Measurements from ENCODE around the gene PDE6C.

PDE6C gene

DNA sequence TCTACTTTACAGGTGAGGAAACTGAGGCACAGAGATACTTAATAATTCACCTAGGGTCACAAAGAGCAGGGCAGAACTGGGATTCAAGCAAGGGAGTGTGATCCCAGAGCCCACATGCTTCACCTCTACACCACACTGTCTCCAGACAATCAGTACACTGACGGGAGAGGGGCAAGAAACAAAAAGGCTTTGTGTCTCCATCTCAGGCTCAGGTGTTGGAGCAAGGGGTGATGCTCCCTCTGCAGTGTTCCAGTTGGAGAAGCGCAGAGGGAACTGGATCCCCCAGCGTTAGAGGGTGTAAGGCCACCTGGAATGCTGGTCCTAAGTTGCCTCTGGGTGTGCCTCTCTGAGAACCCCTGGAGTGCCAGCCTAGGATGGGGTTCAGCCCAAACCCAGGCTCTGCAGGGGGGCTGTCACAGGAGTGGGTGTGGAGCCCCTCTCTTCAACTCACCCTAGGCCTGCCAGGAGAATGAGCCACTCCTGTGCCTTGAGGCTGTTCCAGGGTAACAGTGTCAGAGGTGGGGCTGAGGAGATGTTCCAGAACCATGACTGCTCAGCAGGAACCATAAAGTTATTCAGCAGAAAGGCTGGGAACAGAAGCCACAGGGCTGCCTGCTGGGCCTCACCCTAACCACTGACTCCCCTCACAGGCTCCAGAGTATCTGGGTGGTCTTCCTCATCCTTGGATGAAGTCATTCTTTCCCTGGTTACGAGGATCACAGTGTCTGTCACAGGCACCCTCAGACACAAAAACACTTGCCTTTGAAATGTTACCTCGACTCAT lies 16.8 kb upstream of the PDE6C start:
- no peak for DNase-seq

DNA sequence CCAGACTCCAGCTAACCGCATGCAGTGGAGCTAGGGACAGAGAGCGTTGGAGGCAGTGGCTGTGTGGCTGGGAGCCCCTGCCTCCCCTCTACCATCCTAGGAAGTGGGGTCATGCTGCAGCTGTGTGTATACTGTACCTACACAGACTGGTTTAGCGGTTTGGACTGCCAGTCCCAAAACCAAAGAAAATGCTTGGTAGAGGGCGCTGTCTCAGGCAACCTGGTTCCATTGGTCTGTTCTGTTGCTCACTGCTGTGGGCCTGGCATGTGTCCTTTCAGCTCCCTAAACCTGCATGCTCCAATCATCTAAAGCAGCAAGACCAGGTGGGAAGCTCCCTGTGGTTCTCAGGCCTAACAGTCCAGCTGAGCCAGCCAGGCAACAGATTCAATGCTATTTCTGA lies 15.8 kb upstream of the PDE6C start:
- no peak for DNase-seq

- no peak for DNase-seq
Measured at GRCh38 chr10:93597075-93597599, 15.2 kb upstream of the PDE6C start.

- no peak for DNase-seq
Measured at GRCh38 chr10:93598157-93598556, 14.2 kb upstream of the PDE6C start.

DNA sequence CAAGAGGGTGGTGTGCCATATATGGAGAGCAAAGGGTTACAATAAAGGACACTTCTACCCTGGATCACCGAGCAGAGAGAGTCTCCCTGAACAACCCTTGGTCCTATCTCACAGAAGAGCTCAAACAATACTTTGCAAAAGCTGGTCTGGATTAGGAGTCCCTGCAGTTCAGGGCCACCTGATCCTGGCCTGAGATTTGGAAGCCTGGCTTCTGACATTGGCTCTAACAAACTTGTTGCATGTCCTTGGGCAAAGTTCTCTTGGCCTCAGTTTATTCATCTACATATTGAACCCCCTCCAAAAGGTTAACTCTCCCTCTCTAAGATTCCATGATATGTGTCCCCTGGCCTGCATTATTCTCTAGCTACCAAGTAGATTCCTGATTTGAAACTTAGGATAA lies 13.0 kb upstream of the PDE6C start:
- DNase-seq, result no peak

GRCh38 chr10:93599778-93600177 lies 12.6 kb upstream of the PDE6C start:
- DNase-seq, result no peak

DNA sequence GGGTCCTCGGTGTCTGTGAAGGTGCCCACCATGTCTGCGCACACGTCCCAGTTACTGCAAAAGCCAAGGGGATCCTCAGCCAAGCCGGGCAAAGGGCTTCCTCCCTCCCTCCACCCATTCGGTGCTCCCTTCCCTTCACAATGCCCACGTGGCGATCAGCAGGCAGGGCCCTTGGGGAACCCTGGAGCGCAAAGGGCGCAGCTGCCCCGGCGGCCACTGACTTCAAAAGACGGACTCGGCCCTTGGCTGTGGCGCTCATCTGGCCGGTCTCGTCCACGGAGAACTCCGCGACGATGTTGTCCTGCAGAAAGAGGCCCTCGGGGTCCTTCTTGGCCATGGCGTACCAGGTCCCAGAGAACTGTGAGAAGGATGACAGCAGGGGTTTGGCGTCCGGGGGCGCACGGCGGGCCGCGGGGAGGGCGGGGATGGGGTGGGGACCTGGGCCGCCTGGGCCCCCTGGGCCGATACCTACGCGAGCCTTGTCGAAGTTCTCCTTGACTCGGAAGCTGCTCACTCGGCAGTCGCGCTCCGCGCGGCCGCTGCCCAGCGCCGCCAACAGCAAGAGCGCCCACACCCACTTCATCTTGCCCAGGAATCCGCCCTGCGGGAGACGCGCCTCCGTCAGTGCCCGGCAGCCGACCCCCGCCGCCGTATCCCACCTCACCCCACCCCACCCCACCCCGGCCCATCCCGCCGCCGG lies 11.7 kb upstream of the PDE6C start:
- no peak for DNase-seq

DNA sequence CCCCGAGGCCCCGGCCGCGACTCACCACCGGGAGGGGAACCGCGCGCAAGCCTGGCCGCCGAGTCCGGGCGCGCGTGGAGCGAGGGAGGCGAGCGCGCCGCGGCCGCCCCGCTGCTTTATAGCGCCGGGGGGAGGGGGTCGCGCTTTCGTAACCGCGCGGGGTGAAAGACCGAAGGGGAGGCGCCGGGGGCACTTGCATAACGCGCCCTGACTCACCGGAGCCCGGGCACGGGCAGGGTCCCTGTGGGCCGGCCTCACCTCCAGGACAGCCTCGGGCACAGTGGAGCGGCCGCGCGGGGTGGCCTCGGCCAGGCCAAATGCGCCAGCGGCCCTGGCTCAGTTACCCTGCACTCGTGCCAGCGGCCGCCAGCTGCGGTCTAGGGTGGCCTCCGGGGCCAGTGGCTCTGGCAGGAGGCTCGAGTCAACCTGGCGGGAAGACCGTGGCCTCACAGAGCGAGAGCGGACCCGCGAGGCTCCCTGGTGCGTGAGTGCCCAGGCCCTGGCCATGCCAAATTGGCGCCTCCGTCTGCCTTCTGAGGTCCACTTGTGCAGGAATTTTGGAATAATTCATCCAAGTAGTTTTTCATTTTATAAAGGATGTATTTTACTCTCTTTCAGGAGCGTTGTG lies 11.1 kb upstream of the PDE6C start, which contains the start of gene RBP4:
Gene RBP4 (minus strand): TSS at position 90 of the 628 bp plus-strand sequence. CDS start 207 bp downstream, outside the sequence.
- DNase-seq, result no peak

DNA sequence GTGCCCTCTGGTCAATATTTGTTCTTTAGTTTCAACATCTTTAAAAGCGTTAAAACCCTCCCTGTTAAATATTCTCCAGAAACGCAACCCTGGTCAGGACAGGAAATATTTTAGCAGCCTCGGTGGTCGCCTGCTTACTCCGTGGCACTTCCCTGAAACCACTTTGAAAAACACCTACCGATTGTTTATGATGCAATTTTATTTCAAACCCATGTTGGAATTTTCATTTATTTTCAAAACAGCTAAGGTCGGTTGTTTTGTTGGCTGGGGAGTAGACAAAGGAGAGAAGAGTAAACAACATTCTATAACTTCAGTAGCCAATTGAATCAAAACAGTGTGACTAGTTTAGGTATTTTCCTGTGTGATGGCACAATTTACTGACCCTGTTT lies 10.6 kb upstream of the PDE6C start:
- DNase-seq, result no peak

GRCh38 chr10:93603023-93603422 lies 9.3 kb upstream of the PDE6C start:
- DNase-seq, result no peak

- no peak for DNase-seq
Measured at GRCh38 chr10:93604146-93604545, 8.2 kb upstream of the PDE6C start.

- no peak for DNase-seq
Measured at GRCh38 chr10:93608421-93608820, 3.9 kb upstream of the PDE6C start.

- DNase-seq, result no peak
Measured at GRCh38 chr10:93613126-93613525, 789 bp downstream of the PDE6C start.

DNA sequence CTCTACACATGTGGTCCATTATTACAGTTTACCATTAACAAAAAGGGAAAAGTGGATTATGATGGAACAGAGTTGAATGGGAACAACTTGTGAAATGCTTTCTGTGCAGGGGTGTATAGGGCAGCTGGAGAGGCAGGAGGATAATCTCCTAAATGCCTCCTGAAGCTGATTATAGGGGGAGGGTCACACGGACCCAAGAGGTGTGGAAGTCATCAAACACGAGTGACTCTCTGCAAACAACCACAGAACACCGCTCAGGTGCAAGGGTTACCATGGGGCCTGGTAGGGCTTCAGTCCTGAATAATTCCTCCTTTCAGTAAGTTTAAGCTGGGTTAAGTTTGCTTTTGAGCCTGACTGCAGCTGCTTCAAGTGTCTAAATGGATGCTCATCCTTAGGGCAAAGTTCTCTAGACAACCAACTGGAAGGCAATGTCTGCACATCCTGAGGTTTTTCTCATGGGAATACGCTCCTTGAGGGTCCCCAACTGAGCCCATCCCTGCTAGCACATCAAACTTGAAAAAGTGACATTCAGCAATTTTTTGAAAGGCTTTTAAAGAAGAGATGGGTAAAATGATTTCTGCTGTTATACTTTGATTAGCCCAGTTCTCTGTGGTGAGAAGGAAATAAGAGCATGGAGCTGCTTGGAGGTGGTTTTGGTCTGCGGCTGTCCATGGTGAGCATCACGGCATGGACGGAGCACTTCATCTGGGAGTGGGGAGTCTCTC lies 1.9 kb downstream of the PDE6C start:
- DNase-seq, result no peak

GRCh38 chr10:93615576-93616235 lies 3.4 kb downstream of the PDE6C start:
- DNase-seq, result no peak

GRCh38 chr10:93620925-93621324 lies 8.6 kb downstream of the PDE6C start:
- DNase-seq, result no peak

DNA sequence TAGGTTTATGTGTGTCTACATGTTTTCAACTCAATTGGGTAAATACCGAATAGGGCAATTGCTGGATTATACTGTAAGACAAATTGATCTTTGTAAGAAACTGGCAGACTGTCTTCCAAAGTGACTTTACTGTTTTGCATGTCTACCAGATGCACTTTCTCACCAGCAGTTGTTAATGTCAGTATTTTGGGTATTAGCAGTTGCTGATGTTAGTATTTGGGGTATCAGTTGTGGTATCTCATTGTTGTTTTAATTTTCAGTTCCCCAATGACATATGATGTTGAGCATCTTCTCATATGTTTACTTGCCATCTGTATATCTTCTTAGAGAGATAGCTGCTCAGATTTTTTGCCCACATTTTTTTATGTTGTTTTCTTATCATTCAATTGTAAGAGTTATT lies 10.6 kb downstream of the PDE6C start:
- DNase-seq, result no peak

DNA sequence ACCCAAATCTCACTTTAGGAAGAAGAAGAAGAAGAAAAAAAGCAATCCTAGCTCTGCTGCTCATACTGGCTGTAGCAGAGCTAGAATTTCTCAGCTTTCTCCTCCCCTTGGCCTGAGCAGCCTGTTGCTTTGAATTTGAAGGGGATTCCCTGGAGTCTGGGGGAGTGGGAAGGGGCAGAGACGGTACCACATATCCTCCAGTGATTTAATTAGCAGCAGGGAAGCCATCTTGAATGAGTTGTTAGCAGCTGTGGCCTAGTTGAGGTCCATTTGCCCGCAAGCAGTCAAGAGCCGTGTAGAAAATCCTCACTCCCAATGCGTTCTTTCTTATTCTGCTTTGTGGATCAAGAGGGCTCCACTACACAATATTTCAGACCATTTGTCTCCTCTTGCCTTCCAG lies 16.5 kb downstream of the PDE6C start:
- no peak for DNase-seq

DNA sequence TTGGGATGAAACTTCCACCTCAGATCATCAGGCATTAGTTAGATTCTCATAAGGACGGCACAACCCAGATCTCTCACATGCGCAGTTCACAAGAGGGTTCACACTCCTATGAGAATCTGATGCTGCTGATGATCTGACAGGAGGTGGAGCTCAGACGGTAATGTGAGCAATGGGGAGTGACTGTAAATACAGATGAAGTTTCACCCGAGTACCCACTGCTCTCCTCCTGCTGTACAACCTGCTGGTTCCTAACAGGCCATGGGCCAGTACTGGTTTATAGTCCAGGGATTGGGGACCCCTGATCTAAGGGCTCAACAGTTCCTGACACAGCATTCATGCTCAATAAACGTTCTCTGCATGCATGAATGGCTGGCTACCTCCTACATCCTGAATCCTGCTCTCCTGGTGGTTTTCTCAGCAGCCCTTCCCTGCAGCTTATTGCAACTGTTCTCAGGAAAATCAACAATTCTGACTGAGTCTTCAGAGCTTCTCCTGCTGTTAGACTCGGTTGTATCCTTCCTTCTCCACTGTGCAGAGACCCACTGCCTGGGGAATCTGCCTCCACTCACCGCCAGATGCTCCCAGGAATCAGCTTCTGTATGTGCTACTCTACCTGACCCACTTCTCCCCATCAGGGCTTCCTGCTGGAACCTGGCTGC lies 17.4 kb downstream of the PDE6C start:
- no peak for DNase-seq

DNA sequence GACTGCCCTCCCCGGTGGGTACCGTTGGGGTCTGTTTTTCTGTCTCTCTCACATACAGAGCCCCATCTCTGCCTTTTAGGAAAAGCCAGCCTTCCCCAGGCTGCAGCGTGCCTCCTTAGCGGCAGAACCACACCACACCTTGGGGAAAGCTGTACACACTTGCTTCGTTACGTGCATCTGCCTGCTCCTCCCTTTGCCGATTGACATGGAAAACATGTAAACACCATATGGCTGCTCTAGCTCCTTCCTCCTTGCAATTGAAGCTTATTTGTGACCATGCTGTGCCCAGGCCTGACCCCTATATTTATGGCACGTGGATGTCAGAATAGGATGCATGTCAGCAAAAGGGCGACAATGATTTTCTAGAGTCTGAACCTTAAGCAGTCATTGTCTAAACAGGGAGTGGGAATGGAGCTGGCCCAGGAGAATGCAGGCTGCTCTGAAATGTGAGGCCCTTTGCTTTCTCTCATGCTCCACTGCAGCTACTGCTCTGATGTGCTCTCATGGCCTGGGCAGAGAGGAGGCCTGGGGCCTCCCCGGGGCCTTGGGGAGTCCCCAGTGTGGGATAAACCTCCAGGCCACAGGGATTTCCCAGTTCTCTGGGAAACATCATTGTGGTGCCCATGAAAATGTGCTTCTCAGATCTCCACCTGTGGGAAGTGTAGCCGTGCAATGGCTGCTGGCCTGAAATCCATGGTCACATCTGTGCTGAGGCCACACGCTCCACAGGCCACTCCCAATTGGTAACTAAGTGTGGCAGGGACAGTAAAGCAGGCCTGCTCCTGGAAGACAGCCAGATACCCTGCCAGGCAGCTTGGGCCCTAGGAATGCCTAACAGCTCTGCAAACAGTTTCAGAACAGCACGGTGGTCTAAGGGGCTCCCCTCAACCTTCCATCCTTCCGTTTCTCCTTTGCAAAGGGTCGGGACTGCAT lies 18.6 kb downstream of the PDE6C start:
- DNase-seq, result no peak

- no peak for DNase-seq
Measured at GRCh38 chr10:93639791-93640190, 27.5 kb downstream of the PDE6C start.
